Fibroblast of lung (primary cell): ENCODE data around the gene TMEM8B. TPM values are rescaled to one million over a fixed set of nuclear protein-coding genes. Genes with fewer than 3 reads are reported as not detected.
"Not testable (repeated sequence)": the region's sequence is repeated elsewhere in the genome, so short reads cannot be mapped to it uniquely, and the experiment has no call there.

Experiments
- DNase-seq, 2 donors: peaks; one replicate each; pipeline versions ENCODE4 v3.0.0 to v3.0.0-alpha.2; 2010; ENCODE audit warnings: low read depth in 2 of 2
- H2AFZ ChIP-seq: 2 replicates; pipeline ENCODE4 v1.5.1; 2012; ENCODE audit warnings: low read length, control low read depth, inconsistent platforms
- H3K27ac ChIP-seq: 2 replicates; pipeline ENCODE4 v1.5.1; 2011; ENCODE audit warnings: low read length, control low read depth; ENCODE audit not compliant: insufficient read depth
- H3K27me3 ChIP-seq: 2 replicates; pipeline ENCODE4 v1.5.1; 2011; ENCODE audit warnings: mild to moderate bottlenecking, low read length; ENCODE audit not compliant: control insufficient read depth, insufficient read depth
- H3K36me3 ChIP-seq: 2 replicates; pipeline ENCODE4 v1.5.1; 2011; ENCODE audit warnings: low read length; ENCODE audit not compliant: control insufficient read depth, insufficient read depth
- H3K4me1 ChIP-seq: 2 replicates; pipeline ENCODE4 v1.5.1; 2011; ENCODE audit warnings: low read length; ENCODE audit not compliant: control insufficient read depth, insufficient read depth; ENCODE audit errors: extremely low read depth
- H3K4me2 ChIP-seq: 2 replicates; pipeline ENCODE4 v1.5.1; 2011; ENCODE audit warnings: low read length, control low read depth; ENCODE audit not compliant: insufficient read depth; ENCODE audit errors: extremely low read depth
- H3K4me3 ChIP-seq, 4 experiments: fragments of 200-600 bp in 1 of 4; sonication (generic) in 1 of 4; replicated peaks in 1 of 4; 2 replicates each; pipeline ENCODE4 v1.5.1; 2011 to 2016; ENCODE audit warnings: low read length in 4 of 4, low read depth in 3 of 4, mild to moderate bottlenecking in 3 of 4, control low read depth in 2 of 4, inconsistent platforms in 1 of 4, mixed read lengths in 1 of 4; ENCODE audit not compliant: insufficient read depth in 1 of 4; ENCODE audit errors: control extremely low read depth in 1 of 4
- H3K79me2 ChIP-seq: 2 replicates; pipeline ENCODE4 v1.5.1; 2012; ENCODE audit warnings: mild to moderate bottlenecking, low read length, inconsistent platforms; ENCODE audit not compliant: control insufficient read depth, insufficient read depth
- H3K9ac ChIP-seq: 2 replicates; pipeline ENCODE4 v1.5.1; 2011; ENCODE audit warnings: mild to moderate bottlenecking, low read length, control low read depth; ENCODE audit not compliant: insufficient read depth
- H3K9me3 ChIP-seq: 2 replicates; pipeline ENCODE4 v1.5.1; 2012; ENCODE audit warnings: low read depth, low read length; ENCODE audit not compliant: control insufficient read depth, insufficient read depth
- H4K20me1 ChIP-seq: 2 replicates; pipeline ENCODE4 v1.5.1; 2011; ENCODE audit warnings: low read length; ENCODE audit not compliant: control insufficient read depth, insufficient read depth; ENCODE audit errors: extremely low read depth
- EZH2 ChIP-seq: IDR thresholded peaks from 2 replicates; pipeline ENCODE4 v1.5.1; 2012; ENCODE audit warnings: low read length, control low read depth, mild to moderate bottlenecking; ENCODE audit errors: missing control alignments
- polyA plus RNA-seq, 2 donors: library from polyadenylated mRNA; depleted of rRNA in 1 of 2; stranded (reverse) in 1 of 2; unstranded in 1 of 2; fragments of >200 nt; gene quantifications; 2 replicates each; pipeline ENCODE4 v1.2.1, GENCODE V29; 2011 to 2012; ENCODE audit warnings: missing spikeins in 1 of 2
- total RNA-seq: library from RNA; depleted of rRNA; stranded (reverse); fragments of >200 nt; gene quantifications from 2 replicates; pipeline ENCODE4 v1.2.1, GENCODE V29; 2014
- TF ChIP-seq, protein P1 (sequence below), 2 donors: IDR thresholded peaks in 1 of 2; conservative IDR thresholded peaks in 1 of 2; 1 replicate in 1 of 2; 2 replicates in 1 of 2; pipeline ENCODE4 v1.5.1; 2011 to 2012; ENCODE audit warnings: low read length in 2 of 2, control low read depth in 1 of 2, inconsistent platforms in 1 of 2, low read depth in 1 of 2, mild to moderate bottlenecking in 1 of 2

Gene TMEM8B
- total and polyA plus RNA-seq, 2 donors (not counting 1 experiment from before 2014, with no cell fraction given): 2.7 to 3.0 TPM

GRCh38 chr9:35872505-35872904 is 43.5 kb downstream of the TMEM8B start:
- no peaks in the 10 kb centered on the region for H3K9me3 ChIP-seq
- H4K20me1 ChIP-seq: no peaks in the 10 kb centered on the region
- no peaks in the 10 kb centered on the region for H3K4me1 ChIP-seq
- no peak overlapping the region for H3K4me2 ChIP-seq
- no peak for DNase-seq
- no peaks in the 10 kb centered on the region for H3K79me2 ChIP-seq
- H3K27ac ChIP-seq: no peak overlapping the region
- H3K4me3 ChIP-seq: no peak overlapping the region
- H3K27me3 ChIP-seq: no peaks in the 10 kb centered on the region
- TF ChIP-seq, protein P1, sequence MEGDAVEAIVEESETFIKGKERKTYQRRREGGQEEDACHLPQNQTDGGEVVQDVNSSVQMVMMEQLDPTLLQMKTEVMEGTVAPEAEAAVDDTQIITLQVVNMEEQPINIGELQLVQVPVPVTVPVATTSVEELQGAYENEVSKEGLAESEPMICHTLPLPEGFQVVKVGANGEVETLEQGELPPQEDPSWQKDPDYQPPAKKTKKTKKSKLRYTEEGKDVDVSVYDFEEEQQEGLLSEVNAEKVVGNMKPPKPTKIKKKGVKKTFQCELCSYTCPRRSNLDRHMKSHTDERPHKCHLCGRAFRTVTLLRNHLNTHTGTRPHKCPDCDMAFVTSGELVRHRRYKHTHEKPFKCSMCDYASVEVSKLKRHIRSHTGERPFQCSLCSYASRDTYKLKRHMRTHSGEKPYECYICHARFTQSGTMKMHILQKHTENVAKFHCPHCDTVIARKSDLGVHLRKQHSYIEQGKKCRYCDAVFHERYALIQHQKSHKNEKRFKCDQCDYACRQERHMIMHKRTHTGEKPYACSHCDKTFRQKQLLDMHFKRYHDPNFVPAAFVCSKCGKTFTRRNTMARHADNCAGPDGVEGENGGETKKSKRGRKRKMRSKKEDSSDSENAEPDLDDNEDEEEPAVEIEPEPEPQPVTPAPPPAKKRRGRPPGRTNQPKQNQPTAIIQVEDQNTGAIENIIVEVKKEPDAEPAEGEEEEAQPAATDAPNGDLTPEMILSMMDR (conservative IDR thresholded peaks at IDR 0.05 in 1 of 2, IDR thresholded peaks at IDR 0.05 in 1 of 2; ENCODE audit: low read depth in 1 of 2, low read length in 2 of 2): no peak
- no peak for TF ChIP-seq EZH2
- no peak overlapping the region for H2AFZ ChIP-seq
- no peak overlapping the region for H3K9ac ChIP-seq
- no peaks in the 10 kb centered on the region for H3K36me3 ChIP-seq

DNA sequence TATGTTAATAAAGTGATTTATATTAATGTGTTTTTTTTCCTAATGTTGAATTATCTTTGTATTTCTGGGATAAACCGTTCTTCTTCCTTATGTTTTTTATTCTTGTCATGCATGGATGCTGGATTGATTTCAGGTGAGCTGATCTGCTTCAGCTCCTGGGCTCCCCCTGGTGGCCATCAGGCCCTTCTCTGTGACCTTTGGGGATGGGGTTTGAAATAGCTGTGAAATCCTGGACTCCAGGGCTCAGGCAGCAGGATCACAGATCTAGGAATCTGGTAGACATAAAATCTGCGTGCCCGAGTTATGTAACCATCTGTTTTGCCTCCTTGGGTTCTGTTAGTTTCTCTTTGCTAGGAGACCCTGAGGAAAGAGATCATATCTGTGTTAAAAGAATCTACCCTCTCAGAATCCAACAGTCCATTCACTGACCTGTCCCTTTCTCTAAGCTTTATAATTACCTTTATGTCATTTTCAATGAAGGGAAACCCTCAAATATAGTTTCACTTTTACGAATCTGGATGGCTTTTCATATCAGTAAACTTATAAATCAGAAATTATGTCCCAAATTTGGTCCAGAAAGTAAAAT is 53.3 kb downstream of the TMEM8B start:
- Histone ChIP-seq H3K79me2 (no peaks in the 10 kb centered on the region), H3K4me3 (no peak overlapping the region), H3K4me2 (no peak overlapping the region), H3K4me1 (no peaks in the 10 kb centered on the region), H2AFZ (no peak overlapping the region), H4K20me1 (no peaks in the 10 kb centered on the region), H3K9me3 (no peaks in the 10 kb centered on the region), H3K9ac (no peak overlapping the region), H3K36me3 (no peaks in the 10 kb centered on the region), H3K27ac (no peak overlapping the region), H3K27me3 (no peaks in the 10 kb centered on the region)
- peak; percentile 54 to 80 for DNase-seq
- TF ChIP-seq, protein P1 (conservative IDR thresholded peaks at IDR 0.05 in 1 of 2, IDR thresholded peaks at IDR 0.05 in 1 of 2; ENCODE audit: low read depth in 1 of 2, low read length in 2 of 2): peak; percentile 99 to 100
- no peak for TF ChIP-seq EZH2

GRCh38 chr9:35882996-35883395 is 54.0 kb downstream of the TMEM8B start:
- no peak overlapping the region for H3K4me3 ChIP-seq
- H3K9ac ChIP-seq: no peak overlapping the region
- H3K27me3 ChIP-seq: no peaks in the 10 kb centered on the region
- H3K4me2 ChIP-seq: no peak overlapping the region
- H3K4me1 ChIP-seq: no peaks in the 10 kb centered on the region
- no peak overlapping the region for H3K27ac ChIP-seq
- no peaks in the 10 kb centered on the region for H4K20me1 ChIP-seq
- no peak overlapping the region for H2AFZ ChIP-seq
- no peak for TF ChIP-seq EZH2
- TF ChIP-seq, protein P1 (conservative IDR thresholded peaks at IDR 0.05 in 1 of 2, IDR thresholded peaks at IDR 0.05 in 1 of 2; ENCODE audit: low read depth in 1 of 2, low read length in 2 of 2): no peak
- H3K9me3 ChIP-seq: no peaks in the 10 kb centered on the region
- no peaks in the 10 kb centered on the region for H3K79me2 ChIP-seq
- peak in 1 of 2 donors; percentile 30 for DNase-seq
- no peaks in the 10 kb centered on the region for H3K36me3 ChIP-seq

DNA sequence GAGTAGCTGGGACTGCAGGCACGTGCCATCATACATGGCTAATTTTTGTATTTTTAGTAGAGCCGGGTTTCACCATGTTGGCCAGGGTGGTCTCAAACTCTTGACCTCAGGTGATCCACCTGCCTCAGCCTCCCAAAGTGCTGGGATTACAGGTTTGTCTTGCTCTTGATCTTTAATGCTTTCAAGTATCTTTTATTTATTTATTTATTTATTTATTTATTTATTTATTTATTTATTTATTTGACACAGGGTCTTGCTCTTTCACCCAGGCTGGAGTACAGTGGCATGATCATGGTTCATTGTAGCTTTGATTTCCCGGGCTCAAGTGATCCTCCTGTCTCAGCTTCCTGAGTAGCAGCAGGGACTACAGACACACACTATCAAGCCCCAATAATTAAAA is 55.9 kb downstream of the TMEM8B start:
- not testable (repeated sequence) for H3K4me3 ChIP-seq, H2AFZ ChIP-seq, DNase-seq, H3K27ac ChIP-seq, H3K9ac ChIP-seq, H3K4me1 ChIP-seq, H3K79me2 ChIP-seq, H4K20me1 ChIP-seq, H3K36me3 ChIP-seq, H3K9me3 ChIP-seq, H3K4me2 ChIP-seq, H3K27me3 ChIP-seq
